ENCODE results near the gene ESRRG. TPM values are rescaled to one million over a fixed set of nuclear protein-coding genes. Genes with fewer than 3 reads are reported as not detected.

ESRRG gene
- not detected for total RNA-seq

GRCh38 chr1:216723274-216723780 is at the start of gene ESRRG:
Gene ESRRG (minus strand): TSS chr1:216723429. CDS start chr1:216723299, 130 bp downstream.
- Mint-ChIP-seq H3K9me3 (ENCODE audit: insufficient read depth) (no peaks in the 10 kb centered on the region), H3K27me3 (ENCODE audit: low read depth) (peaks cover 13% of the 10 kb centered on the region), H3K27ac (no peak within 1 kb of the TSS), H3K4me1 (ENCODE audit: low read depth) (no peaks in the 10 kb centered on the region), H3K4me3 (no peak within 1 kb of the TSS), H3K36me3 (ENCODE audit: low read depth) (no peaks in the 10 kb centered on the region)
- no peak for ATAC-seq
- ChIA-PET CTCF (no interaction called here), POLR2A (no interaction called here)
- no peak for DNase-seq

DNA sequence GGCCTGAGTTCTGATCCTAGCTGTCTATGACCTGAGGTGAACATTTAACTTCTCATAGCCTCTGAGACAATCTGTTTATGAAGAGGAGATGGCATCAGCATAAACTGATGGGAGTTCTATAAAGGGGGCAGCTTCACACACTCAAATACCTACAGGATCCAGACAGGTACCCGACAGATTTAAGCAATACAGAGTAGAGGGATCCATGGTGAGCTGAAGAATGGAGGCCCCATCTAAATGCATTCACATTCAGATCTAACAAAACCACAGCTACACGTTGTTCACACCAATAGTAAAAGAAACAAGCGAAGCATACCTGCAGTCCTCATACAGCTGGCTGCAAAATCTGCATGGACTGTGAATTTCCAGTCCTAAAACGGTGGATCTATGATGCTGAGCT is 48.7 kb upstream of the ESRRG start:
- CTCF ChIA-PET, result no interaction called here
- Mint-ChIP-seq H3K36me3 (ENCODE audit: low read depth) (no peaks in the 10 kb centered on the region), H3K27ac (no peak overlapping the region), H3K27me3 (ENCODE audit: low read depth) (no peaks in the 10 kb centered on the region), H3K4me1 (ENCODE audit: low read depth) (no peaks in the 10 kb centered on the region), H3K9me3 (ENCODE audit: insufficient read depth) (no peaks in the 10 kb centered on the region), H3K4me3 (no peak overlapping the region)
- POLR2A ChIA-PET, result no interaction called here
- DNase-seq, result no peak
- ATAC-seq, result no peak

DNA sequence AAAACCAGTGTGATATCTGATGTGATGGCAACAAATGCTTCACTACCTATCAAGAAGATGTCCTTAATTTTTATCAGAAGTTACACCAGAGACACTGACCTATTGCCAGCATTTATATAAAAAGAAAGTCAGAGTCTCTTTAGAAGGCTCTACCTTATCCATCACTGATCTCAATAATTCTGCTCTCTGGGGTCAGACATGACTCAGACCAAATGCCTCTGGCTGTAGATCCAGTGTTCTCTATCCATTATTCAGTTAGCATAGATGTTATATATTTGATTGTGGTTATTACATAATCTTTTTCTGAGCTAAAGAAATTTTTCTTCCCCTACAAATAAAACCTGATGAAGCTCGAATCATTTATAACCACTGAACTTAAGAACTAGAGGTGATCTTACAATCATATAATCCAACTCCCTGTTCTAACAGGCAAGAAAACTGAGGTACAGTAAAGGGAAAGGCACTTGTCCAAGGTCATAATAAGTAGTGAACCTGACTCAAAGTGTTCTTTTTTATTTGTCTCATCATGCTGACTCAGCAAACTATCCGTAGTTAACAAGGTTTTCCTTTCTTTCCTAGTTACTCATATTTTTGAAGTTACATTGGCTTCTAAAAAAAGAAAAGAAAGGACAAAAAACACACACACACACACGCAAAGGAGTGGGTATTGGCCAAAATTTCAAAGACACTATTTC is 43.6 kb upstream of the ESRRG start:
- Mint-ChIP-seq H3K4me3 (no peak overlapping the region), H3K36me3 (ENCODE audit: low read depth) (no peaks in the 10 kb centered on the region), H3K27ac (no peak overlapping the region), H3K9me3 (ENCODE audit: insufficient read depth) (no peaks in the 10 kb centered on the region), H3K4me1 (ENCODE audit: low read depth) (no peaks in the 10 kb centered on the region), H3K27me3 (ENCODE audit: low read depth) (no peaks in the 10 kb centered on the region)
- ChIA-PET POLR2A (no interaction called here), CTCF (no interaction called here)
- ATAC-seq (no peak), DNase-seq (no peak)

DNA sequence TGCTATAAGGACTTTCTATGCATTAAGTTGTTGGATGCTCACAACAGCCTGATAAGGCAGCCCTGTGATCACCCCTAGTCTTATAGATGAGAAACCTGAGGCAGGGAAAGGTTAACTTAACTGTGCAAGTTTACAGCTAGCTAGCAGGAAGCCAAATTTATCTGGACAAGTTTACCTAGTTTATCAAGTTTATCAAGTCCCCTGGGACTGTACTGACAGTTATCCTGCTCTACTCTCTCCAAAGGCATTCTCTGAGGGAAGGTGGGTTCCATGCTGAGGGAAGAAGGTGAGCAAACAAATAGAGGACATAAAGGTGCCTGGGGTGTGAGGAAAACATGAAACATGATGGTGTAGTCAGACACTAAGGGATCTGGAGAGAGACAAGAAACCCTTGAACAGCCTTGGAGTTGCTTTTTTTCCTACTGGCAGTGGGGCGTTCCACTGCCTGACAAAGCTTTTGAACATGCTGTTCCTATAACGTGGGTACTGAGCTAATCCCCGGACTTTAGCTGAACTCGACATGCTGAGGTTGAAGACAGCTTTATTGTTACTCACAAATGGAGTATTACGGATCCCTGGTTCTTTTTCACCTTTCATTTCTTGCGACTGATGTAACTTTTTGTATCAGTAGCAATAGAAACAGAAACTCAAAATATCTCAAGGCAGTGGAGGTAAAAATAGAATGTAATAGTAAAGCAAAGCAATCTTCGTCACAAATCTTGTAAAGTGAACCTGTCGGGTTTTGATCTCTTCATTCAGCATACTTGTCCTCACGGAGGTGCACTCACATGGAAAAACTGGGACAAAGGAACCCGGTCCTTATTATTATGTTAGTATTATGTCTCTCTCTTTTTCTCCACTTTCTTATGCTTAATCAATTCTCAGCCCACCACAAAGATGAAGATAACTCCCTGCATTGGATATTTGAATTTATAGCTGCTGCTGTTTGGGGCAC is 42.4 kb upstream of the ESRRG start:
- ATAC-seq (no peak), DNase-seq (no peak)
- CTCF ChIA-PET, result no interaction called here
- POLR2A ChIA-PET, result interaction anchor here (0.6 kb wide), 1 partner anchor 1860 kb away, joined by 3 read pairs; no protein-coding TSS in a partner anchor
- H3K27ac Mint-ChIP-seq, result no peak overlapping the region
- no peaks in the 10 kb centered on the region for H3K36me3 Mint-ChIP-seq (ENCODE audit: low read depth)
- H3K27me3 Mint-ChIP-seq (ENCODE audit: low read depth), result no peaks in the 10 kb centered on the region
- H3K4me3 Mint-ChIP-seq, result no peak overlapping the region
- no peaks in the 10 kb centered on the region for H3K4me1 Mint-ChIP-seq (ENCODE audit: low read depth)
- H3K9me3 Mint-ChIP-seq (ENCODE audit: insufficient read depth), result no peaks in the 10 kb centered on the region

- CTCF ChIA-PET, result no interaction called here
- H3K27me3 Mint-ChIP-seq (ENCODE audit: low read depth), result no peaks in the 10 kb centered on the region
- H3K36me3 Mint-ChIP-seq (ENCODE audit: low read depth), result no peaks in the 10 kb centered on the region
- no peaks in the 10 kb centered on the region for H3K9me3 Mint-ChIP-seq (ENCODE audit: insufficient read depth)
- POLR2A ChIA-PET, result no interaction called here
- no peak for ATAC-seq
- DNase-seq, result no peak
- H3K27ac Mint-ChIP-seq, result no peak overlapping the region
- H3K4me1 Mint-ChIP-seq (ENCODE audit: low read depth), result no peaks in the 10 kb centered on the region
- H3K4me3 Mint-ChIP-seq, result no peak overlapping the region
These were observed 34.9 kb upstream of the ESRRG start for GRCh38 chr1:216758161-216758560.

GRCh38 chr1:216757110-216757509 is 33.9 kb upstream of the ESRRG start:
- H3K27me3 Mint-ChIP-seq (ENCODE audit: low read depth), result no peaks in the 10 kb centered on the region
- H3K4me1 Mint-ChIP-seq (ENCODE audit: low read depth), result no peaks in the 10 kb centered on the region
- no peaks in the 10 kb centered on the region for H3K9me3 Mint-ChIP-seq (ENCODE audit: insufficient read depth)
- DNase-seq (no peak), ATAC-seq (no peak)
- POLR2A ChIA-PET, result no interaction called here
- no peaks in the 10 kb centered on the region for H3K36me3 Mint-ChIP-seq (ENCODE audit: low read depth)
- H3K27ac Mint-ChIP-seq, result no peak overlapping the region
- H3K4me3 Mint-ChIP-seq, result no peak overlapping the region
- CTCF ChIA-PET, result no interaction called here

GRCh38 chr1:216750961-216751360 is 27.7 kb upstream of the ESRRG start:
- H3K4me1 Mint-ChIP-seq (ENCODE audit: low read depth), result no peaks in the 10 kb centered on the region
- ChIA-PET CTCF (no interaction called here), POLR2A (no interaction called here)
- H3K4me3 Mint-ChIP-seq, result no peak overlapping the region
- H3K27me3 Mint-ChIP-seq (ENCODE audit: low read depth), result no peaks in the 10 kb centered on the region
- ATAC-seq (no peak), DNase-seq (no peak)
- no peaks in the 10 kb centered on the region for H3K9me3 Mint-ChIP-seq (ENCODE audit: insufficient read depth)
- no peak overlapping the region for H3K27ac Mint-ChIP-seq
- H3K36me3 Mint-ChIP-seq (ENCODE audit: low read depth), result no peaks in the 10 kb centered on the region

DNA sequence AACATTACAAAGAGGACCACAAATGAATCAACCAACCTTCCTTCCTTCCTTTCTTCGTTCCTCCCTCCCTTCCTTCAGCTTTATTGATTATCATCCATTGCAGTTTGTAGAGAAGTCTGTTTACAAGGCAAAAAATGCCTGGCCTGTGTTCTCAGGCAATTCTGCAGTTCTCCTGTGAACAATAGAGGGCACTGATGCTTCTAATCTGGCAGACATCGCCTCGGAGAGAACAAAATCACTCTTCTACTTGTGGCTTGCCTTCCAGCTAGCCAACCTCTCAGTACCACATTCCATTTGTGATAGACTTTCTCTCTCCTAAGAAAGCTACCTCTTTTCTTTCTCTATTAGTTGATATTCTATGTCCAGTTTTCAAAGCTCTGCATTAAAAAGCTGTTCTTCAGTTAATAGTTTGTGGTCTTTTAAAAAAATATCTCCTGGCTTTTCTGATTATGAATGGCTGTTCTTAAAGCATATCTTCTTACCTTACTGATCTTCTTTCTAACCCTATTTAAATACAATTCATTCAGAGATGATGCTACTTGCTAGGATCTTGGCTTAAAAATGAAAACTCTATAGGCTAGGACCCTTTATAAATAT is 26.9 kb upstream of the ESRRG start:
- Mint-ChIP-seq H3K36me3 (ENCODE audit: low read depth) (no peaks in the 10 kb centered on the region), H3K9me3 (ENCODE audit: insufficient read depth) (no peaks in the 10 kb centered on the region), H3K4me1 (ENCODE audit: low read depth) (no peaks in the 10 kb centered on the region), H3K4me3 (no peak overlapping the region), H3K27ac (no peak overlapping the region), H3K27me3 (ENCODE audit: low read depth) (no peaks in the 10 kb centered on the region)
- DNase-seq (no peak), ATAC-seq (no peak)
- ChIA-PET CTCF (no interaction called here), POLR2A (no interaction called here)

GRCh38 chr1:216749232-216749631 is 26.0 kb upstream of the ESRRG start:
- H3K4me1 Mint-ChIP-seq (ENCODE audit: low read depth), result no peaks in the 10 kb centered on the region
- ChIA-PET CTCF (no interaction called here), POLR2A (no interaction called here)
- H3K27me3 Mint-ChIP-seq (ENCODE audit: low read depth), result no peaks in the 10 kb centered on the region
- no peak for DNase-seq
- no peaks in the 10 kb centered on the region for H3K9me3 Mint-ChIP-seq (ENCODE audit: insufficient read depth)
- no peak overlapping the region for H3K4me3 Mint-ChIP-seq
- ATAC-seq, result no peak
- H3K36me3 Mint-ChIP-seq (ENCODE audit: low read depth), result no peaks in the 10 kb centered on the region
- no peak overlapping the region for H3K27ac Mint-ChIP-seq

DNA sequence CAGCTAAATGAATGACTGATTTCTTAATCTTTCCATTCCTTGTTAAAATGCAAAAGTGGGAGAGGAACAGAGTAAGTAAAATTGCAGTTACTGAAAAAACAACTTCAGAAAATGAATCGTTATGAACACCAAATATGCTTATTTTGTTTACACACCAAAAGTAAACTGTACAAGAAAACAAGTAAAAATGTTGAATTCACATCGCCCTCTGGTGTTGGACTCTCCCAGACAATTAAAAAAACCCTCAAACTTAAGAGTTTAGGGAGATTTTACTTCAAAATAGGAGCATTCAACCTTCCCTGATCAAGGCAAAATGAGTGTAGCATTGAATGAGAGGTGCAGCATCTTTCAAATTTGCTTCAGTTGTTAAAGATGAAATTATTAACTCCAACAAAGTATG is 19.4 kb upstream of the ESRRG start:
- Mint-ChIP-seq H3K4me1 (ENCODE audit: low read depth) (no peaks in the 10 kb centered on the region), H3K36me3 (ENCODE audit: low read depth) (no peaks in the 10 kb centered on the region), H3K9me3 (ENCODE audit: insufficient read depth) (no peaks in the 10 kb centered on the region), H3K4me3 (no peak overlapping the region), H3K27me3 (ENCODE audit: low read depth) (no peaks in the 10 kb centered on the region), H3K27ac (no peak overlapping the region)
- ATAC-seq, result no peak
- no peak for DNase-seq
- ChIA-PET CTCF (no interaction called here), POLR2A (no interaction called here)

DNA sequence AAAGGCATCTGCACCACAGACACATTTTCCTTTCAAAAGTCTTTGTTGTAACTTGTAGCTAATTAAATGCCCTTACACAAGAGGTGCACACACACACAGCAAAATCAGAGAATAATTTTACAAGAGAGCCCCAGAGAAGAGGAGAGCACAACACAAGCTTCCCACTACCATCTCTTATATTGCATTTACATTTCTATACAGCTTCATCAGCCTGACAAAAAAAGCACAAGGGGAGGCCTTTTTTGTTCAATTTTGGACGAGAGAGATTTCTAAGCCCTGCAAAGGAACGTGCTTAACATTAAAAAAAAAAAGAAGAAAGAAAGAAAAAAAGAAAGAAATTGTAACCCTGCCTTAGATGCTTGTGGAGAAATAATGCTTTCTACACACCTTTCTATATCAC is 17.1 kb upstream of the ESRRG start:
- Mint-ChIP-seq H3K36me3 (ENCODE audit: low read depth) (no peaks in the 10 kb centered on the region), H3K9me3 (ENCODE audit: insufficient read depth) (no peaks in the 10 kb centered on the region), H3K27me3 (ENCODE audit: low read depth) (no peaks in the 10 kb centered on the region), H3K27ac (no peak overlapping the region), H3K4me1 (ENCODE audit: low read depth) (no peaks in the 10 kb centered on the region), H3K4me3 (no peak overlapping the region)
- no peak for DNase-seq
- no peak for ATAC-seq
- CTCF ChIA-PET, result no interaction called here
- POLR2A ChIA-PET, result no interaction called here

DNA sequence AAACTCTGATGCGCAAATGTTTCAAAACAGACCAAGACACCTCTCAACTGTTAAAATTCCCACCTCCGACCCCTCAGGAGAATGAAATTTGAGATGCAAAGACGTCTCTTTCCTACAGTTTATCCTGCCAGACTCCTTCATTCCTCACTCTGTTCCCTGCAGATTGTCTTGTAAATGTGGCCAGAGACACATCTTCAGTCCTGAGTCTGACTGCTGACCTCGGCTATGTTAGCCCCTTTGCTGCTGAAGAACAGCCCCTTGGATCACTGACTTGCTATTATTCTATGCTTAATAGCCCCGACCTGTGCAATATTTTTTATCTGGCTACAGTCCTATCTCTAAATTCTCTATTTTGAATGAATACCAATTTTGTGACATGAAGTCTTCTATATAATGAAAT is 16.6 kb upstream of the ESRRG start:
- H3K4me1 Mint-ChIP-seq (ENCODE audit: low read depth), result no peaks in the 10 kb centered on the region
- CTCF ChIA-PET, result no interaction called here
- no peak overlapping the region for H3K4me3 Mint-ChIP-seq
- no peaks in the 10 kb centered on the region for H3K27me3 Mint-ChIP-seq (ENCODE audit: low read depth)
- no peaks in the 10 kb centered on the region for H3K9me3 Mint-ChIP-seq (ENCODE audit: insufficient read depth)
- ATAC-seq (no peak), DNase-seq (no peak)
- POLR2A ChIA-PET, result no interaction called here
- no peaks in the 10 kb centered on the region for H3K36me3 Mint-ChIP-seq (ENCODE audit: low read depth)
- no peak overlapping the region for H3K27ac Mint-ChIP-seq

Measured in activated CD8-positive, alpha-beta T cell treated with anti-CD3 and anti-CD28 coated beads, Interleukin-2, amount 10 ng/mL, durations not matched to agents 7 days and 5 days (primary cell).